IMR-90 (cell line): Measurements from ENCODE around the gene CFD. TPM values are rescaled to one million over a fixed set of nuclear protein-coding genes. Genes with fewer than 3 reads are reported as not detected.

Source experiments
- ATAC-seq: fragments of 200-7000 bp; cut with Tn5 transposase; 2 replicates; pipeline ENCODE4 v1.9.1; 2020; ENCODE audit warnings: low read depth, mild to moderate bottlenecking, moderate library complexity
- BruUV-seq: library from RNA; stranded (reverse); fragments of 400-500 nt; replicated peaks from 2 replicates; lab custom pipeline; 2021; lab: Mats Ljungman, UMichigan
- CTCF ChIA-PET: fragments of 300-600 bp; formaldehyde crosslinking; extraction: SDS; loops from one replicate; lab custom pipeline; 2021; ENCODE audit warnings: antibody characterized with exemption; lab: Yijun Ruan, JAX
- POLR2A ChIA-PET: fragments of 300-600 bp; sonication (Branson Sonifier 250); formaldehyde crosslinking; loops from one replicate; lab custom pipeline; 2022; ENCODE audit warnings: antibody characterized with exemption; ENCODE audit not compliant: unreplicated experiment; lab: Charles Lee
- DNase-seq: peaks from one replicate; pipeline ENCODE4 v3.0.0; 2013
- H2AFZ ChIP-seq: replicated peaks from 2 replicates; pipeline ENCODE3; 2013; ENCODE audit warnings: low read length, mild to moderate bottlenecking; ENCODE audit not compliant: poor library complexity
- H2AK5ac ChIP-seq: 2 replicates; pipeline ENCODE4 v1.6.1; 2013; ENCODE audit warnings: low read depth, low read length, inconsistent platforms
- H2AK9ac ChIP-seq: replicated peaks from 2 replicates; pipeline ENCODE3; 2013; ENCODE audit warnings: mild to moderate bottlenecking, low read depth, low read length, moderate library complexity; ENCODE audit not compliant: poor library complexity
- H2BK120ac ChIP-seq: 2 replicates; pipeline ENCODE4 v1.6.1; 2013; ENCODE audit warnings: low read depth, low read length, inconsistent platforms
- H2BK15ac ChIP-seq: 3 replicates; pipeline ENCODE4 v1.6.1; 2013; ENCODE audit warnings: low read depth, low read length, inconsistent platforms
- H2BK20ac ChIP-seq: 2 replicates; pipeline ENCODE4 v1.6.1; 2013; ENCODE audit warnings: low read depth, mild to moderate bottlenecking, inconsistent platforms, low read length, moderate library complexity
- H2BK5ac ChIP-seq: 2 replicates; pipeline ENCODE4 v1.6.1; 2013; ENCODE audit warnings: mild to moderate bottlenecking, low read depth, low read length, inconsistent platforms; ENCODE audit not compliant: poor library complexity, severe bottlenecking
- H3K14ac ChIP-seq: replicated peaks from 2 replicates; pipeline ENCODE4 v1.6.1; 2013; ENCODE audit warnings: low read depth, low read length, inconsistent platforms
- H3K18ac ChIP-seq: 2 replicates; pipeline ENCODE4 v1.6.1; 2013; ENCODE audit warnings: low read depth, low read length, control low read depth
- H3K23ac ChIP-seq: 2 replicates; pipeline ENCODE4 v1.6.1; 2013; ENCODE audit warnings: low read depth, low read length, inconsistent platforms
- H3K27ac ChIP-seq: 2 replicates; pipeline ENCODE4 v1.5.1; 2013; ENCODE audit warnings: mild to moderate bottlenecking, control low read depth, low read length; ENCODE audit not compliant: insufficient read depth
- H3K27me3 ChIP-seq: 2 replicates; pipeline ENCODE4 v1.6.1; 2013; ENCODE audit warnings: low read length; ENCODE audit not compliant: control insufficient read depth, insufficient read depth
- H3K36me3 ChIP-seq: 2 replicates; pipeline ENCODE4 v1.6.1; 2013; ENCODE audit warnings: low read length, mixed read lengths; ENCODE audit not compliant: control insufficient read depth, insufficient read depth
- H3K4ac ChIP-seq: 2 replicates; pipeline ENCODE4 v1.6.1; 2013; ENCODE audit warnings: low read depth, low read length, inconsistent platforms
- H3K4me1 ChIP-seq: 2 replicates; pipeline ENCODE4 v1.6.1; 2013; ENCODE audit warnings: low read length, mixed read lengths; ENCODE audit not compliant: control insufficient read depth, insufficient read depth
- H3K4me2 ChIP-seq: 2 replicates; pipeline ENCODE4 v1.6.1; 2013; ENCODE audit warnings: low read depth, mild to moderate bottlenecking, control low read depth, low read length, moderate library complexity
- H3K4me3 ChIP-seq: 2 replicates; pipeline ENCODE4 v1.5.1; 2013; ENCODE audit warnings: low read depth, mild to moderate bottlenecking, control low read depth, low read length, moderate library complexity; ENCODE audit not compliant: insufficient read depth
- H3K56ac ChIP-seq: 2 replicates; pipeline ENCODE4 v1.6.1; 2013; ENCODE audit warnings: low read length, inconsistent platforms; ENCODE audit not compliant: insufficient read depth; ENCODE audit errors: extremely low read depth
- H3K79me1 ChIP-seq, 2 experiments: 2 replicates each; pipeline ENCODE4 v1.6.1; 2013; ENCODE audit warnings: low read length in 2 of 2, inconsistent platforms in 1 of 2, low read depth in 1 of 2
- H3K9ac ChIP-seq: 2 replicates; pipeline ENCODE4 v1.6.1; 2013; ENCODE audit warnings: low read depth, low read length, control low read depth
- H3K9me1 ChIP-seq: 2 replicates; pipeline ENCODE4 v1.6.1; 2013; ENCODE audit warnings: low read length, inconsistent platforms; ENCODE audit not compliant: insufficient read depth
- H3K9me3 ChIP-seq: 2 replicates; pipeline ENCODE4 v1.6.1; 2013; ENCODE audit warnings: low read length; ENCODE audit not compliant: control insufficient read depth, insufficient read depth
- H4K20me1 ChIP-seq: 2 replicates; pipeline ENCODE4 v1.6.1; 2013; ENCODE audit warnings: low read length, inconsistent platforms; ENCODE audit not compliant: insufficient read depth
- H4K5ac ChIP-seq: 2 replicates; pipeline ENCODE4 v1.6.1; 2013; ENCODE audit warnings: mild to moderate bottlenecking, low read depth, low read length, control low read depth
- H4K8ac ChIP-seq, 2 experiments: 2 replicates each; pipeline ENCODE4 v1.6.1; 2013; ENCODE audit warnings: low read depth in 2 of 2, low read length in 2 of 2, control low read depth in 1 of 2, inconsistent platforms in 1 of 2
- H4K91ac ChIP-seq: 2 replicates; pipeline ENCODE4 v1.6.1; 2013; ENCODE audit warnings: low read depth, low read length, inconsistent platforms; ENCODE audit not compliant: insufficient read depth
- BHLHE40 ChIP-seq: fragments of 150-350 bp; IDR thresholded peaks from 2 replicates; pipeline ENCODE4 v1.6.1; 2016; ENCODE audit warnings: mild to moderate bottlenecking, low read depth, low read length
- CHD1 ChIP-seq: IDR thresholded peaks from 2 replicates; pipeline ENCODE4 v1.6.1; 2012; ENCODE audit warnings: low read depth, low read length, improper control_type of control experiment
- CTCF ChIP-seq: conservative IDR thresholded peaks from 2 replicates; pipeline ENCODE4 v1.5.1; 2012; ENCODE audit warnings: mild to moderate bottlenecking, low read depth, low read length, improper control_type of control experiment
- MXI1 ChIP-seq: IDR thresholded peaks from 2 replicates; pipeline ENCODE4 v1.6.1; 2012; ENCODE audit warnings: low read depth, mild to moderate bottlenecking, low read length, moderate library complexity, borderline replicate concordance
- NFE2L2 ChIP-seq: fragments of 150-350 bp; IDR thresholded peaks from 2 replicates; pipeline ENCODE4 v1.6.1; 2016; ENCODE audit warnings: low read depth, mild to moderate bottlenecking, low read length
- SMC3 ChIP-seq: fragments of 150-350 bp; IDR thresholded peaks from 2 replicates; pipeline ENCODE4 v1.6.1; 2016; ENCODE audit warnings: low read depth, mild to moderate bottlenecking, antibody characterized with exemption, low read length, moderate library complexity
- WGBS, 2 experiments: methylation state at CpG; one replicate each; pipeline versions ENCODE4 v1.1.5 to v1.1.7; 2013; ENCODE audit warnings: missing lambda C conversion rate in 2 of 2; ENCODE audit not compliant: insufficient read length in 1 of 2; ENCODE audit errors: extremely low coverage in 2 of 2; 5-methylcytosine and 5-hydroxymethylcytosine counted together
- dilution Hi-C: fragments of 300-500 bp; cut with HindIII; formaldehyde crosslinking; loops from one replicate; pipeline ENCODE4 v1.14.3; 2018; ENCODE audit warnings: low sequenced_read_pairs; ENCODE audit not compliant: unreplicated experiment
- in situ Hi-C: fragments of 300-500 bp; cut with MboI; formaldehyde crosslinking; loops from 3 replicates; pipeline ENCODE4 v1.14.3; 2019; ENCODE audit warnings: low sequenced_read_pairs, inconsistent platforms, mixed read lengths
- intact Hi-C: fragments of 100-400 bp; cut with micrococcal nuclease; formaldehyde crosslinking; loops from 2 replicates; pipeline ENCODE4 v1.10.0; 2022
- polyA plus RNA-seq, 3 experiments: library from polyadenylated mRNA; depleted of rRNA; stranded (reverse); fragments of >200 nt; gene quantifications; 2 replicates each; pipeline ENCODE4 v1.2.3, GENCODE V29; 2012; ENCODE audit warnings: low replicate concordance in 1 of 3
- total RNA-seq: library from RNA; depleted of rRNA; stranded (reverse); fragments of >200 nt; gene quantifications from 2 replicates; pipeline ENCODE4 v1.2.3, GENCODE V29; 2012

Gene CFD
- total and polyA plus RNA-seq, 2 of the 4 experiments (the other 2 are of a cell fraction): 1.4 to 2.8 TPM

DNA sequence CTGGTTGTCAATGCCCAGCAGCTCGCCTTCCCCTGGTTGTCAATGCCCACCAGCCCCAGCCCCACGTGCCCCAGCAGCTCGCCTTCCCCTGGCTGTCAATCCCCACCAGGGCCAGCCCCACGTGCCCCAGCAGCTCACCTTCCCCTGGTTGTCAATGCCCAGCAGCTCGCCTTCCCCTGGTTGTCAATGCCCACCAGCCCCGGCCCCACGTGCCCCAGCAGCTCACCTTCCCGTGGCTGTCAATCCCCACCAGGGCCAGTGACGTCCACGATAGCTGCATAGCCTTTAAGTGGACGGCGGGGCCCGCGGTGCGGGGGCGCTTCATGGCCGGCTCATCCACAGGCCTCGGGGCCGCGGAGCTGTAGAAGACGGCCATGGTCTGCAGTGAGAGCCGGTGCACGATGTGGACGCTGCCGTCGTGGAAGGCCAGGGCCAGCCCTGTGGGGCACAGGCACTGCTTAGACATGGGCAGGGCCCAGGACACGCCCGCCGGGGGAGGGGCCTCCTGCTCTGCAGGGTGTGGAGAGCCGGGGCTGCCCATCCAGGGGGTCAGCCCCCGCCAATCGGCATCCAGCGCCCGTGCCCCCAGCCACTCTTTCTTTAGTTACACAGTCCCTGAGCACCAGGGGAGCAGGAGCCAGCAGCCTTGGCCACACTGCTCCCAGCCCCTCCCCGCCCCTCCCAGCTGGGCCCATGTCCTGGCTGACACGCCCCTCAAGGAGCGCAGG lies 20.4 kb downstream of the CFD start:
- H3K14ac ChIP-seq: no peak overlapping the region
- peaks cover 10% of the 10 kb centered on the region for H4K20me1 ChIP-seq
- H3K27ac ChIP-seq: no peak overlapping the region
- H2AK9ac ChIP-seq: no peak overlapping the region
- TF ChIP-seq CHD1 (no peak), NFE2L2 (no peak), MXI1 (no peak), CTCF (no peak), SMC3 (no peak), BHLHE40 (no peak)
- H3K18ac ChIP-seq: no peak overlapping the region
- BruUV-seq: no TSS peak
- H3K9me3 ChIP-seq: no peaks in the 10 kb centered on the region
- no peak overlapping the region for H3K56ac ChIP-seq
- 89% methylated on average over 24 of the region's 37 CpGs; no CpG with 5 or more reads in 1 of the 2 experiments for WGBS, 2 experiments
- in situ Hi-C loops: no loop called here
- ATAC-seq: no peak
- H3K4me1 ChIP-seq: no peaks in the 10 kb centered on the region
- H2AFZ ChIP-seq: no peak overlapping the region
- H3K79me1 ChIP-seq: peaks cover 0 to 7% of the 10 kb centered on the region in 2 experiments; a peak in 1 of 4 replicates
- dilution Hi-C loops: no loop called here
- no peak overlapping the region for H4K5ac ChIP-seq
- intact Hi-C loops: no loop called here
- H2BK15ac ChIP-seq: no peak overlapping the region
- ChIA-PET CTCF (no interaction called here), POLR2A (interaction anchor here (0.6 kb wide), 1 partner anchor 31 kb away, joined by 4 read pairs; no protein-coding TSS in a partner anchor)
- H2AK5ac ChIP-seq: no peak overlapping the region
- H3K9me1 ChIP-seq: no peaks in the 10 kb centered on the region
- no peaks in the 10 kb centered on the region for H3K27me3 ChIP-seq
- H3K4ac ChIP-seq: no peak overlapping the region
- no peak overlapping the region for H4K91ac ChIP-seq
- DNase-seq: no peak
- H3K4me2 ChIP-seq: no peak overlapping the region
- no peak overlapping the region for H2BK20ac ChIP-seq
- H3K9ac ChIP-seq: no peak overlapping the region
- no peak overlapping the region for H3K4me3 ChIP-seq
- no peak overlapping the region for H3K23ac ChIP-seq
- H2BK5ac ChIP-seq: no peak overlapping the region
- H2BK120ac ChIP-seq: no peak overlapping the region
- no peak overlapping the region for H4K8ac ChIP-seq
- peaks cover 70% of the 10 kb centered on the region for H3K36me3 ChIP-seq
